K562 (cell line): Measurements from ENCODE around the gene ATP6V1G1. TPM values are rescaled to one million over a fixed set of nuclear protein-coding genes. Genes with fewer than 3 reads are reported as not detected.
A peak's percentile ranks its signal among the peaks of the same experiment; 100 is the strongest.

Experiments
- EGR1 ChIP-seq: fragments of 450-650 bp; conservative IDR thresholded peaks from 2 replicates; pipeline ENCODE4 v1.6.1; 2017; ENCODE audit warnings: mild to moderate bottlenecking
- EP400 ChIP-seq: fragments of 450-650 bp; IDR thresholded peaks from 2 replicates; pipeline ENCODE4 v1.6.1; 2017; ENCODE audit warnings: antibody characterized with exemption, mild to moderate bottlenecking, moderate library complexity
- FOXJ2 ChIP-seq: fragments of 200-800 bp; sonication (Bioruptor generic); IDR thresholded peaks from 2 replicates; pipeline ENCODE4 v1.6.1; 2016; ENCODE audit warnings: missing genetic modification characterization, missing compliant biosample characterization
- GABPB2 ChIP-seq: fragments of 250-450 bp; sonication (Bioruptor Pico); conservative IDR thresholded peaks from 2 replicates; pipeline ENCODE4 v1.5.1; 2021; ENCODE audit warnings: mild to moderate bottlenecking
- MED1 ChIP-seq: sonication (generic); formaldehyde crosslinking; IDR thresholded peaks from 2 replicates; pipeline ENCODE4 v1.8.1; 2023; ENCODE audit warnings: missing genetic modification reagents, borderline replicate concordance
- POLR3G ChIP-seq: IDR thresholded peaks from 2 replicates; pipeline ENCODE4 v1.6.1; 2011; ENCODE audit not compliant: insufficient read length, insufficient replicate concordance; ENCODE audit errors: extremely low read depth
- SIRT6 ChIP-seq: IDR thresholded peaks from one replicate; pipeline ENCODE4 v1.6.1; 2012; ENCODE audit warnings: low read depth, mild to moderate bottlenecking, control low read depth, inconsistent platforms, low read length, moderate library complexity
- SMARCA5 ChIP-seq: fragments of 450-650 bp; IDR thresholded peaks from 2 replicates; pipeline ENCODE4 v1.6.1; 2016
- SMARCE1 ChIP-seq: fragments of 450-650 bp; IDR thresholded peaks from 2 replicates; pipeline ENCODE4 v1.7.1; 2016; ENCODE audit warnings: mild to moderate bottlenecking
- ZC3H4 ChIP-seq: sonication (generic); formaldehyde crosslinking; IDR thresholded peaks from 2 replicates; pipeline ENCODE4 v1.9.0; 2021; ENCODE audit warnings: missing genetic modification reagents, borderline replicate concordance
- ZNF75A ChIP-seq: fragments of 450-650 bp; formaldehyde crosslinking; IDR thresholded peaks from 2 replicates; pipeline ENCODE4 v1.4.0; 2020; ENCODE audit warnings: mild to moderate bottlenecking
- ZNF79 ChIP-seq: fragments of 250-450 bp; sonication (Bioruptor Pico); IDR thresholded peaks from 2 replicates; pipeline ENCODE4 v1.4.0; 2020; ENCODE audit warnings: low read depth, mild to moderate bottlenecking, moderate library complexity
- polyA plus RNA-seq, 8 experiments: library from polyadenylated mRNA; depleted of rRNA in 4 of 8; stranded (reverse) in 5 of 8; unstranded in 3 of 8; fragments of >200 nt; fragmentation: Nextera tagmentation in 2 of 8; fragmentation: Illumina TruSeq in 1 of 8; extraction: Ambion mirVana in 2 of 8; extraction: Trizol in 1 of 8; gene quantifications; 2 replicates each; pipeline versions ENCODE4 v1.2.1 to v1.2.3, GENCODE V29; 2011 to 2014; ENCODE audit warnings: inconsistent platforms in 1 of 8, missing spikeins in 1 of 8
- total RNA-seq, 7 experiments: library from RNA; depleted of rRNA in 6 of 7; stranded (reverse); fragments of >200 nt in 6 of 7; fragmentation: Illumina TruSeq in 2 of 7; extraction: Trizol in 2 of 7; gene quantifications; 2 replicates each; pipeline versions ENCODE4 v1.2.1 to v1.2.3, GENCODE V29; 2011 to 2021; ENCODE audit warnings: low replicate concordance in 1 of 7
- TF ChIP-seq, protein P1 (sequence below): fragments of 450-650 bp; IDR thresholded peaks from 2 replicates; pipeline ENCODE4 v1.6.1; 2016; ENCODE audit warnings: low read depth, mild to moderate bottlenecking, moderate library complexity
- TF ChIP-seq, protein P2 (sequence below): fragments of 200-600 bp; sonication (generic); IDR thresholded peaks from one replicate; pipeline ENCODE4 v1.6.1; 2012; ENCODE audit warnings: mild to moderate bottlenecking, low read depth, low read length, inconsistent platforms

Gene ATP6V1G1
- total and polyA plus RNA-seq, 9 of the 15 experiments (the other 6 are each of a cell fraction or from before 2014, with no cell fraction given): 88.4 to 492 (median 193) TPM

DNA sequence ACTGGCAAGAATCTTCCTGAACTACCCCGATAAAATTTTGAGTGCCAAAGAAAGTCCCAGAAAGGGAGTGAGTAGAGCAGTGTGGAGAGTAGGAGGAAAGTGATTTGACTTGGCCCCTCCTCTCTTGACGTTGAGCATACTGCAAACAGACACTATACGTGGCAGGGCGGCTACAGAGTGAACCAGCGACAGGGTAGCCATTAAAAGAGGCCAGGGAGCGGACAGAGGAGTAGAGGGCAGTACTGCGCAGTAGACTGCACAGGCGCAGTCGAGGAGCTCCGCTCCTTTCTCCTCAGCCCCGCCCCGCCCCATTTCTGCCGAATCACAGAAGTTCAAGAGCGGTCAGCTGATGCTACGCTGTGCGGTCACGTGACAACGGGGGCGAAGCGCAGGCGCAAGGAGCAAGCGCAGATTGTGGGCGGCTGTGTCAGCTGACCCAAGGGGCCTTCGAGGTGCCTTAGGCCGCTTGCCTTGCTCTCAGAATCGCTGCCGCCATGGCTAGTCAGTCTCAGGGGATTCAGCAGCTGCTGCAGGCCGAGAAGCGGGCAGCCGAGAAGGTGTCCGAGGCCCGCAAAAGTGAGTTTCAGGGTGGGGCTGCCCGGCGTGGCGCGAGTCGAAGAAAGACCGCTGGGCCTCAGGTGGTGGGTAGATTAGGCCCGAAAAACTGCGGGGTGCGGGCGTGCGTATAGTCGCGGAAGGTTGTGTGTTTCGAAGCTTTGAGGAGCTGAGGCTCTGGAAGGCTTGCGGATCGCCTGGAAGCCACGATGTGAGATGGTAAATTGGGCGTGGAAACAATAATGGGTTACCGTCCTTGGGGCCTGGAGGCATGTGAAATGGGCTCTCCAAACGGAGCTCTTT, at the start of gene ATP6V1G1 (continued):
- TF ChIP-seq EP400 (peak; percentile 91), ZC3H4 (no peak), GABPB2 (CRISPR knock-in tag) (no peak), EGR1 (peak; percentile 98), ZNF79 (CRISPR knock-in tag) (no peak), MED1 (CRISPR knock-in tag) (no peak), SMARCE1 (no peak), SMARCA5 (no peak), POLR3G (no peak), SIRT6 (no peak), FOXJ2 (tag) (no peak), ZNF75A (CRISPR knock-in tag) (no peak)
- TF ChIP-seq, protein P1, sequence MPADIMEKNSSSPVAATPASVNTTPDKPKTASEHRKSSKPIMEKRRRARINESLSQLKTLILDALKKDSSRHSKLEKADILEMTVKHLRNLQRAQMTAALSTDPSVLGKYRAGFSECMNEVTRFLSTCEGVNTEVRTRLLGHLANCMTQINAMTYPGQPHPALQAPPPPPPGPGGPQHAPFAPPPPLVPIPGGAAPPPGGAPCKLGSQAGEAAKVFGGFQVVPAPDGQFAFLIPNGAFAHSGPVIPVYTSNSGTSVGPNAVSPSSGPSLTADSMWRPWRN: no peak
- TF ChIP-seq, protein P2, sequence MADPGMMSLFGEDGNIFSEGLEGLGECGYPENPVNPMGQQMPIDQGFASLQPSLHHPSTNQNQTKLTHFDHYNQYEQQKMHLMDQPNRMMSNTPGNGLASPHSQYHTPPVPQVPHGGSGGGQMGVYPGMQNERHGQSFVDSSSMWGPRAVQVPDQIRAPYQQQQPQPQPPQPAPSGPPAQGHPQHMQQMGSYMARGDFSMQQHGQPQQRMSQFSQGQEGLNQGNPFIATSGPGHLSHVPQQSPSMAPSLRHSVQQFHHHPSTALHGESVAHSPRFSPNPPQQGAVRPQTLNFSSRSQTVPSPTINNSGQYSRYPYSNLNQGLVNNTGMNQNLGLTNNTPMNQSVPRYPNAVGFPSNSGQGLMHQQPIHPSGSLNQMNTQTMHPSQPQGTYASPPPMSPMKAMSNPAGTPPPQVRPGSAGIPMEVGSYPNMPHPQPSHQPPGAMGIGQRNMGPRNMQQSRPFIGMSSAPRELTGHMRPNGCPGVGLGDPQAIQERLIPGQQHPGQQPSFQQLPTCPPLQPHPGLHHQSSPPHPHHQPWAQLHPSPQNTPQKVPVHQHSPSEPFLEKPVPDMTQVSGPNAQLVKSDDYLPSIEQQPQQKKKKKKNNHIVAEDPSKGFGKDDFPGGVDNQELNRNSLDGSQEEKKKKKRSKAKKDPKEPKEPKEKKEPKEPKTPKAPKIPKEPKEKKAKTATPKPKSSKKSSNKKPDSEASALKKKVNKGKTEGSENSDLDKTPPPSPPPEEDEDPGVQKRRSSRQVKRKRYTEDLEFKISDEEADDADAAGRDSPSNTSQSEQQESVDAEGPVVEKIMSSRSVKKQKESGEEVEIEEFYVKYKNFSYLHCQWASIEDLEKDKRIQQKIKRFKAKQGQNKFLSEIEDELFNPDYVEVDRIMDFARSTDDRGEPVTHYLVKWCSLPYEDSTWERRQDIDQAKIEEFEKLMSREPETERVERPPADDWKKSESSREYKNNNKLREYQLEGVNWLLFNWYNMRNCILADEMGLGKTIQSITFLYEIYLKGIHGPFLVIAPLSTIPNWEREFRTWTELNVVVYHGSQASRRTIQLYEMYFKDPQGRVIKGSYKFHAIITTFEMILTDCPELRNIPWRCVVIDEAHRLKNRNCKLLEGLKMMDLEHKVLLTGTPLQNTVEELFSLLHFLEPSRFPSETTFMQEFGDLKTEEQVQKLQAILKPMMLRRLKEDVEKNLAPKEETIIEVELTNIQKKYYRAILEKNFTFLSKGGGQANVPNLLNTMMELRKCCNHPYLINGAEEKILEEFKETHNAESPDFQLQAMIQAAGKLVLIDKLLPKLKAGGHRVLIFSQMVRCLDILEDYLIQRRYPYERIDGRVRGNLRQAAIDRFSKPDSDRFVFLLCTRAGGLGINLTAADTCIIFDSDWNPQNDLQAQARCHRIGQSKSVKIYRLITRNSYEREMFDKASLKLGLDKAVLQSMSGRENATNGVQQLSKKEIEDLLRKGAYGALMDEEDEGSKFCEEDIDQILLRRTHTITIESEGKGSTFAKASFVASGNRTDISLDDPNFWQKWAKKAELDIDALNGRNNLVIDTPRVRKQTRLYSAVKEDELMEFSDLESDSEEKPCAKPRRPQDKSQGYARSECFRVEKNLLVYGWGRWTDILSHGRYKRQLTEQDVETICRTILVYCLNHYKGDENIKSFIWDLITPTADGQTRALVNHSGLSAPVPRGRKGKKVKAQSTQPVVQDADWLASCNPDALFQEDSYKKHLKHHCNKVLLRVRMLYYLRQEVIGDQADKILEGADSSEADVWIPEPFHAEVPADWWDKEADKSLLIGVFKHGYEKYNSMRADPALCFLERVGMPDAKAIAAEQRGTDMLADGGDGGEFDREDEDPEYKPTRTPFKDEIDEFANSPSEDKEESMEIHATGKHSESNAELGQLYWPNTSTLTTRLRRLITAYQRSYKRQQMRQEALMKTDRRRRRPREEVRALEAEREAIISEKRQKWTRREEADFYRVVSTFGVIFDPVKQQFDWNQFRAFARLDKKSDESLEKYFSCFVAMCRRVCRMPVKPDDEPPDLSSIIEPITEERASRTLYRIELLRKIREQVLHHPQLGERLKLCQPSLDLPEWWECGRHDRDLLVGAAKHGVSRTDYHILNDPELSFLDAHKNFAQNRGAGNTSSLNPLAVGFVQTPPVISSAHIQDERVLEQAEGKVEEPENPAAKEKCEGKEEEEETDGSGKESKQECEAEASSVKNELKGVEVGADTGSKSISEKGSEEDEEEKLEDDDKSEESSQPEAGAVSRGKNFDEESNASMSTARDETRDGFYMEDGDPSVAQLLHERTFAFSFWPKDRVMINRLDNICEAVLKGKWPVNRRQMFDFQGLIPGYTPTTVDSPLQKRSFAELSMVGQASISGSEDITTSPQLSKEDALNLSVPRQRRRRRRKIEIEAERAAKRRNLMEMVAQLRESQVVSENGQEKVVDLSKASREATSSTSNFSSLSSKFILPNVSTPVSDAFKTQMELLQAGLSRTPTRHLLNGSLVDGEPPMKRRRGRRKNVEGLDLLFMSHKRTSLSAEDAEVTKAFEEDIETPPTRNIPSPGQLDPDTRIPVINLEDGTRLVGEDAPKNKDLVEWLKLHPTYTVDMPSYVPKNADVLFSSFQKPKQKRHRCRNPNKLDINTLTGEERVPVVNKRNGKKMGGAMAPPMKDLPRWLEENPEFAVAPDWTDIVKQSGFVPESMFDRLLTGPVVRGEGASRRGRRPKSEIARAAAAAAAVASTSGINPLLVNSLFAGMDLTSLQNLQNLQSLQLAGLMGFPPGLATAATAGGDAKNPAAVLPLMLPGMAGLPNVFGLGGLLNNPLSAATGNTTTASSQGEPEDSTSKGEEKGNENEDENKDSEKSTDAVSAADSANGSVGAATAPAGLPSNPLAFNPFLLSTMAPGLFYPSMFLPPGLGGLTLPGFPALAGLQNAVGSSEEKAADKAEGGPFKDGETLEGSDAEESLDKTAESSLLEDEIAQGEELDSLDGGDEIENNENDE: no peak
